H9 (cell line): ENCODE data around the gene FOLR1. TPM values are rescaled to one million over a fixed set of nuclear protein-coding genes. Genes with fewer than 3 reads are reported as not detected.

Experiments
- DNase-seq: peaks from one replicate; pipeline ENCODE4 v3.0.0-alpha.2; 2017
- H2AFZ ChIP-seq: one replicate; pipeline ENCODE4 v1.6.1; 2013; ENCODE audit warnings: mild to moderate bottlenecking, low read length, control low read depth, moderate library complexity
- H2AK5ac ChIP-seq: 2 replicates; pipeline ENCODE4 v1.6.1; 2013; ENCODE audit warnings: low read length, control low read depth, mixed read lengths; ENCODE audit not compliant: insufficient read length
- H2BK120ac ChIP-seq: one replicate; pipeline ENCODE4 v1.6.1; 2013; ENCODE audit warnings: low read depth, mild to moderate bottlenecking, low read length, control low read depth, inconsistent platforms; ENCODE audit not compliant: poor library complexity, severe bottlenecking
- H2BK12ac ChIP-seq: 2 replicates; pipeline ENCODE4 v1.6.1; 2013; ENCODE audit warnings: low read length, control low read depth, mixed read lengths, low read depth; ENCODE audit not compliant: insufficient read length
- H2BK15ac ChIP-seq: 2 replicates; pipeline ENCODE4 v1.6.1; 2013; ENCODE audit warnings: low read depth, low read length, control low read depth
- H2BK20ac ChIP-seq: one replicate; pipeline ENCODE4 v1.6.1; 2013; ENCODE audit warnings: low read depth, mild to moderate bottlenecking, low read length, control low read depth, inconsistent platforms; ENCODE audit not compliant: poor library complexity, severe bottlenecking
- H2BK5ac ChIP-seq: 2 replicates; pipeline ENCODE4 v1.6.1; 2013; ENCODE audit warnings: low read length, control low read depth, mixed read lengths; ENCODE audit not compliant: insufficient read length
- H3K14ac ChIP-seq: 2 replicates; pipeline ENCODE4 v1.6.1; 2013; ENCODE audit warnings: low read length, control low read depth; ENCODE audit not compliant: insufficient read depth
- H3K18ac ChIP-seq: 2 replicates; pipeline ENCODE4 v1.6.1; 2013; ENCODE audit warnings: low read depth, mild to moderate bottlenecking, mixed read lengths, low read length, control low read depth; ENCODE audit not compliant: insufficient read length
- H3K23ac ChIP-seq: 2 replicates; pipeline ENCODE4 v1.6.1; 2013; ENCODE audit warnings: low read length, control low read depth, mixed read lengths, low read depth; ENCODE audit not compliant: insufficient read length
- H3K23me2 ChIP-seq: 2 replicates; pipeline ENCODE4 v1.6.1; 2013; ENCODE audit warnings: low read depth, mild to moderate bottlenecking, mixed read lengths, low read length, control low read depth; ENCODE audit not compliant: insufficient read length, poor library complexity, severe bottlenecking
- H3K27ac ChIP-seq: 2 replicates; pipeline ENCODE4 v1.5.1; 2013; ENCODE audit warnings: low read length, control low read depth, mixed read lengths, low read depth; ENCODE audit not compliant: insufficient read length
- H3K27me3 ChIP-seq: 2 replicates; pipeline ENCODE4 v1.6.1; 2013; ENCODE audit warnings: low read length, control low read depth, inconsistent platforms; ENCODE audit not compliant: insufficient read depth
- H3K4ac ChIP-seq: 2 replicates; pipeline ENCODE4 v1.6.1; 2013; ENCODE audit warnings: low read depth, mild to moderate bottlenecking, control low read depth, inconsistent platforms, low read length, moderate library complexity
- H3K4me1 ChIP-seq: 2 replicates; pipeline ENCODE4 v1.6.1; 2013; ENCODE audit warnings: low read length, control low read depth, inconsistent platforms; ENCODE audit not compliant: insufficient read depth
- H3K4me2 ChIP-seq: 2 replicates; pipeline ENCODE4 v1.6.1; 2013; ENCODE audit warnings: low read length, control low read depth, mixed read lengths; ENCODE audit not compliant: insufficient read length, insufficient read depth
- H3K56ac ChIP-seq: 2 replicates; pipeline ENCODE4 v1.6.1; 2013; ENCODE audit warnings: low read depth, mild to moderate bottlenecking, mixed read lengths, low read length, control low read depth; ENCODE audit not compliant: insufficient read length
- H3K79me1 ChIP-seq: 2 replicates; pipeline ENCODE4 v1.6.1; 2013; ENCODE audit warnings: low read depth, mild to moderate bottlenecking, moderate library complexity, low read length, control low read depth, inconsistent platforms; ENCODE audit not compliant: insufficient read depth, poor library complexity, severe bottlenecking
- H3K79me2 ChIP-seq: 2 replicates; pipeline ENCODE4 v1.6.1; 2013; ENCODE audit warnings: low read length, control low read depth, inconsistent platforms; ENCODE audit not compliant: insufficient read depth
- H3K9ac ChIP-seq: 2 replicates; pipeline ENCODE4 v1.6.1; 2013; ENCODE audit warnings: low read length, control low read depth, mixed read lengths; ENCODE audit not compliant: insufficient read length; ENCODE audit errors: extremely low read depth
- H3K9me3 ChIP-seq: one replicate; pipeline ENCODE4 v1.6.1; 2013; ENCODE audit warnings: low read depth, low read length, inconsistent platforms; ENCODE audit not compliant: control insufficient read depth
- H3T11ph ChIP-seq: one replicate; pipeline ENCODE4 v1.6.1; 2013; ENCODE audit warnings: mild to moderate bottlenecking, low read length, control low read depth, inconsistent platforms
- H4K20me1 ChIP-seq: one replicate; pipeline ENCODE4 v1.6.1; 2013; ENCODE audit not compliant: control insufficient read depth, insufficient read length, insufficient read depth
- H4K5ac ChIP-seq: 2 replicates; pipeline ENCODE4 v1.6.1; 2013; ENCODE audit warnings: low read depth, mild to moderate bottlenecking, mixed read lengths, low read length, control low read depth; ENCODE audit not compliant: insufficient read length
- H4K8ac ChIP-seq: replicated peaks from 2 replicates; pipeline ENCODE4 v1.6.1; 2013; ENCODE audit warnings: low read length, control low read depth, mixed read lengths, low read depth; ENCODE audit not compliant: insufficient read length
- H4K91ac ChIP-seq: 2 replicates; pipeline ENCODE4 v1.6.1; 2013; ENCODE audit warnings: low read depth, mild to moderate bottlenecking, moderate library complexity, mixed read lengths, low read length, control low read depth; ENCODE audit not compliant: insufficient read length
- H3K27ac Mint-ChIP-seq, 3 experiments: 2 replicates in 2 of 3; 3 replicates in 1 of 3; pipeline ENCODE4 v1.8.0; 2020 to 2021; ENCODE audit warnings: mixed read lengths in 3 of 3, mild to moderate bottlenecking in 1 of 3, moderate library complexity in 1 of 3
- H3K27me3 Mint-ChIP-seq: 2 replicates; pipeline ENCODE4 v1.8.0; 2021; ENCODE audit warnings: low read depth, mild to moderate bottlenecking, moderate library complexity, mixed read lengths
- H3K36me3 Mint-ChIP-seq, 3 experiments: 2 replicates in 2 of 3; 3 replicates in 1 of 3; pipeline ENCODE4 v1.8.0; 2020 to 2021; ENCODE audit warnings: low read depth in 3 of 3, mixed read lengths in 3 of 3; ENCODE audit not compliant: insufficient read depth in 1 of 3
- H3K4me1 Mint-ChIP-seq, 2 experiments: 2 replicates each; pipeline ENCODE4 v1.8.0; 2020; ENCODE audit warnings: mixed read lengths in 2 of 2
- H3K4me3 Mint-ChIP-seq, 2 experiments: 2 replicates in 1 of 2; 3 replicates in 1 of 2; pipeline ENCODE4 v1.8.0; 2020 to 2021; ENCODE audit warnings: mild to moderate bottlenecking in 2 of 2, mixed read lengths in 2 of 2, moderate library complexity in 1 of 2
- H3K9me3 Mint-ChIP-seq, 2 experiments: 2 replicates in 1 of 2; 3 replicates in 1 of 2; pipeline ENCODE4 v1.8.0; 2020; ENCODE audit warnings: mild to moderate bottlenecking in 2 of 2, mixed read lengths in 2 of 2, moderate library complexity in 1 of 2
- CTCF ChIP-seq: fragments of 200-600 bp; sonication (generic); conservative IDR thresholded peaks from 3 replicates; pipeline ENCODE4 v1.8.0; 2021; ENCODE audit warnings: antibody characterized with exemption, mild to moderate bottlenecking
- WGBS: extraction: QIAGEN DNeasy Blood & Tissue Kit; methylation state at CpG from one replicate; pipeline ENCODE4 v1.1.7; 2013; ENCODE audit warnings: missing lambda C conversion rate, low lambda C conversion rate, mixed read lengths; ENCODE audit not compliant: insufficient read length; ENCODE audit errors: extremely low coverage; 5-methylcytosine and 5-hydroxymethylcytosine counted together
- total RNA-seq: library from RNA; stranded (reverse); gene quantifications from 2 replicates; pipeline ENCODE4 v1.2.1, GENCODE V29; 2021

FOLR1 gene
- total RNA-seq, 1 experiment from 2014 or later, result 0.92 TPM

- no peak overlapping the region for H3K4me3 Mint-ChIP-seq
- no peak overlapping the region for H3K18ac ChIP-seq
- H3K27ac ChIP-seq, result no peak overlapping the region
- no peak overlapping the region for H3K4me2 ChIP-seq
- DNase-seq, result no peak
- H2AK5ac ChIP-seq, result no peak overlapping the region
- no peak overlapping the region for H3K56ac ChIP-seq
- H4K8ac ChIP-seq, result no peak overlapping the region
- no peak overlapping the region for H3K9ac ChIP-seq
- H2BK12ac ChIP-seq, result no peak overlapping the region
- no peak overlapping the region for H4K91ac ChIP-seq
- no peak overlapping the region for H2BK20ac ChIP-seq
- H3K9me3 Mint-ChIP-seq, result peaks cover 2% of the 10 kb centered on the region in 2 experiments; a peak in 2 of 5 replicates
- H3K36me3 Mint-ChIP-seq, result no peaks in the 10 kb centered on the region; a peak in 1 of 7 replicates
- H2AFZ ChIP-seq, result no peak overlapping the region
- H3K23ac ChIP-seq, result no peak overlapping the region
- H3K4me1 Mint-ChIP-seq, result no peaks in the 10 kb centered on the region
- no peak overlapping the region for H2BK120ac ChIP-seq
- no CpG with 5 or more reads among the region's 4 CpGs for WGBS
- H3K14ac ChIP-seq, result no peak overlapping the region
- no peaks in the 10 kb centered on the region for H3K79me1 ChIP-seq
- peaks cover 15% of the 10 kb centered on the region for H3K27me3 Mint-ChIP-seq
- H3T11ph ChIP-seq, result no peak overlapping the region
- H3K4ac ChIP-seq, result no peak overlapping the region
- no peak overlapping the region for H4K5ac ChIP-seq
- no peak overlapping the region for H3K27ac Mint-ChIP-seq
- no peaks in the 10 kb centered on the region for H4K20me1 ChIP-seq
- no peaks in the 10 kb centered on the region for H3K23me2 ChIP-seq
- H2BK5ac ChIP-seq, result no peak overlapping the region
- H3K9me3 ChIP-seq, result no peaks in the 10 kb centered on the region
- TF ChIP-seq CTCF, result no peak
- no peaks in the 10 kb centered on the region for H3K79me2 ChIP-seq
- no peaks in the 10 kb centered on the region for H3K27me3 ChIP-seq
- no peak overlapping the region for H2BK15ac ChIP-seq
- no peaks in the 10 kb centered on the region for H3K4me1 ChIP-seq
Observed at GRCh38 chr11:72157131-72157530, 34.8 kb upstream of the FOLR1 start.
